ENCODE results near the gene RAB34.

- TF ChIP-seq EZH2 (IDR thresholded peaks at IDR 0.05; ENCODE audit: borderline replicate concordance) (no peak), CTCF (IDR thresholded peaks at IDR 0.05; ENCODE audit: poor library complexity) (no peak), EZH2phosphoT487 (IDR thresholded peaks at IDR 0.05; ENCODE audit: low read depth, severe bottlenecking, unreplicated experiment) (no peak)
Measured at GRCh38 chr17:28760601-28761562, 43.2 kb upstream of the RAB34 start.
